DMS79 (cell line): Measurements from ENCODE around the gene PCDHGB3.
"Not testable (repeated sequence)": the region's sequence is repeated elsewhere in the genome, so short reads cannot be mapped to it uniquely, and the experiment has no call there.

ENCODE experiments used
- DNase-seq: peaks from one replicate; lab custom pipeline; 2025; lab: John Stamatoyannopoulos, UW

The PCDHGB3 gene

DNA sequence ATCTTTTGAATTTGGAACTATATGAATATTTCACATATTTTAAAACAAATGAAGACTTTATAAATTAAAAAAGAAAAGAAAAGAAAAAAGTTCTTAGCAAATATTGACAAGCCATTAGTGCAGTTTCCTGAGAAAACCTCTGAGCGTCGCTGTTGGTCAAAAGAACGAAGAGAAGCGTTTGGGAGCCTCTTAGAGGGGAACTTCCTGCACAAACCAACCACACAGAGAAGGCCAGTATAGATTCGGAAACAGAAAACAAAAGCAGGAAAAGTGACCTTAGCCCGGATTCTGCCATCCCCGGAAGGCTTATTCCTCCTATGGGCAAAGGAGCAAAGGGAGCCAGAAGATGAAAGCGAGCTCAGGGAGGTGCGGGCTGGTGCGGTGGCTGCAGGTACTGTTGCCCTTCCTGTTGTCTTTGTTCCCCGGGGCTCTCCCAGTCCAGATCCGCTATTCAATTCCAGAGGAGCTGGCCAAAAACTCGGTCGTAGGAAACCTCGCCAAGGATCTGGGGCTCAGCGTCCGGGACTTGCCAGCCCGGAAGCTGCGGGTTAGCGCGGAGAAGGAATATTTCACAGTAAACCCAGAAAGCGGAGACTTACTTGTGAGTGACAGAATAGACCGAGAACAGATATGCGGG, 10.1 kb upstream of the PCDHGB3 start, which contains the start of gene PCDHGB2:
Gene PCDHGB2, plus strand, starts transcription at position 205 of the 637 bp plus-strand sequence. Its CDS starts 142 bp downstream, at position 347.
- no peak for DNase-seq

- no peak for DNase-seq
These were observed 9.4 kb upstream of the PCDHGB3 start for GRCh38 chr5:141360685-141361084.

DNA sequence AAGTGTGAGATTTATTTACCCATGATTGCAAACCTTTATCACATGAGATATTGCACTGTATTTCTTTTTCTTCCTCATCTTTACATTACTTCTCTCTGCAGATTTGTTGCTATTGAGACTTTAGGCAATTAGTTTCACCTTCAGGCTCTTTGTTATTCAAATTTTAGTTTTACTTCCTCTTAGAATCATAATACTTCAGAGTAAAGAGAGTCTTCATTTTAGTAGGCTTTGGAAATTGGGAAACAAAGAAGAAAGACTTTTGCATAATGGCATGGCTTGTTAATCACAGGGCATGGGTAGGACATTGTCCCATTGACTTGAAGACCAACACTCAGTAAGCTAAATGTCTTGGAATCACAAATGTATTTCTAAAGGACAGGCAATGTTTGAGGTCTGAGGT, 7.3 kb upstream of the PCDHGB3 start:
- DNase-seq: no peak

DNA sequence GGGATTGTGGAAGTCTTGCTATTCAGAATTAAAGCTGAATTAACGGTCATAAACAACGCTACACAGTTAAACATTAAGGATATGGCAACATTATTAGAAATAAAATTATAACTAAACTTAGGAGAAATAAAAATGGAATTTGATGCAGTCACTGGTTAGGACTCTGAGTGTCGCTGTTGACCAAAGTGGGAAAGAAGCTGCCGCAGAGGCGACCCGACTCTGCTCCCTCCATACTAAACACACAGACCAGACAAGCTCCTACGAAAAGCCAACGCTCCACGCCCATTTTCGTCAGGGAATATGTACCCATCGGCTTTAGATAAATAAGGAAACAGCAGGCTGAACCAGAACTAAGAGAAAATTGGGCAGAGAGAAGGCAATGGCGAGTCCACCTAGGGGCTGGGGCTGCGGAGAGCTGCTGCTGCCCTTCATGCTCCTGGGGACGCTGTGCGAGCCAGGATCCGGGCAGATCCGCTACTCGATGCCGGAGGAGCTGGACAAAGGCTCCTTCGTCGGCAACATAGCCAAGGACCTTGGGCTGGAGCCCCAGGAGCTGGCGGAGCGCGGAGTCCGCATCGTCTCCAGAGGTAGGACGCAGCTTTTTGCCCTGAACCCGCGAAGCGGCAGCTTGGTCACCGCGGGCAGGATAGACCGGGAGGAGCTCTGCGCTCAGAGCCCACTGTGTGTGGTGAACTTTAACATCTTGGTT, 5.9 kb upstream of the PCDHGB3 start, which contains the start of gene PCDHGA5:
Gene PCDHGA5, plus strand, starts transcription at position 211 of the 709 bp plus-strand sequence. Its CDS starts 169 bp downstream, at position 380.
- DNase-seq: no peak

DNA sequence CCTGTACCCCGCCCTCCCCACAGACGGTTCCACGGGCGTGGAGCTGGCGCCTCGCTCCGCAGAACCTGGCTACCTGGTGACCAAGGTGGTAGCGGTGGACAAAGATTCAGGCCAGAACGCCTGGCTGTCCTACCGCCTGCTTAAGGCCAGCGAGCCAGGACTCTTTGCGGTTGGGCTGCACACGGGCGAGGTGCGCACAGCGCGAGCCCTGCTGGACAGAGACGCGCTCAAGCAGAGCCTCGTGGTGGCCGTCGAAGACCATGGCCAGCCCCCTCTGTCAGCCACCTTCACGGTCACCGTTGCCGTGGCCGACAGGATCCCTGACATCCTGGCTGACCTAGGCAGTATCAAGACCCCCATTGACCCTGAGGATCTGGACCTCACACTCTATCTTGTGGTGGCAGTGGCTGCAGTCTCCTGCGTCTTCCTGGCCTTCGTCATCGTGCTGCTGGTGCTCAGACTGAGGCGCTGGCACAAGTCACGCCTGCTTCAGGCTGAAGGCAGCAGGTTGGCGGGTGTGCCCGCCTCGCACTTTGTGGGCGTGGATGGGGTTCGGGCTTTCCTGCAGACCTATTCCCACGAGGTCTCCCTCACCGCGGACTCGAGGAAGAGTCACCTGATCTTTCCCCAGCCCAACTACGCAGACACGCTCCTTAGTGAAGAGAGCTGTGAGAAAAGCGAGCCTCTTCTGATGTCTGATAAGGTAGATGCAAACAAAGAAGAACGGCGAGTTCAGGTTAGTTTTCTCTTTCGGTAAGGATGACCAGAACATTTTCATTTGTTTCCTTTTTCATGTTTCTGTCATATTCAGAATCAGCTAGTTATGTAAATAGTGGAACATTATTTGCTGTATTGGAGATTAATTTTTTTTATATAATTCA, 3.8 kb upstream of the PCDHGB3 start:
- DNase-seq: no peak

DNA sequence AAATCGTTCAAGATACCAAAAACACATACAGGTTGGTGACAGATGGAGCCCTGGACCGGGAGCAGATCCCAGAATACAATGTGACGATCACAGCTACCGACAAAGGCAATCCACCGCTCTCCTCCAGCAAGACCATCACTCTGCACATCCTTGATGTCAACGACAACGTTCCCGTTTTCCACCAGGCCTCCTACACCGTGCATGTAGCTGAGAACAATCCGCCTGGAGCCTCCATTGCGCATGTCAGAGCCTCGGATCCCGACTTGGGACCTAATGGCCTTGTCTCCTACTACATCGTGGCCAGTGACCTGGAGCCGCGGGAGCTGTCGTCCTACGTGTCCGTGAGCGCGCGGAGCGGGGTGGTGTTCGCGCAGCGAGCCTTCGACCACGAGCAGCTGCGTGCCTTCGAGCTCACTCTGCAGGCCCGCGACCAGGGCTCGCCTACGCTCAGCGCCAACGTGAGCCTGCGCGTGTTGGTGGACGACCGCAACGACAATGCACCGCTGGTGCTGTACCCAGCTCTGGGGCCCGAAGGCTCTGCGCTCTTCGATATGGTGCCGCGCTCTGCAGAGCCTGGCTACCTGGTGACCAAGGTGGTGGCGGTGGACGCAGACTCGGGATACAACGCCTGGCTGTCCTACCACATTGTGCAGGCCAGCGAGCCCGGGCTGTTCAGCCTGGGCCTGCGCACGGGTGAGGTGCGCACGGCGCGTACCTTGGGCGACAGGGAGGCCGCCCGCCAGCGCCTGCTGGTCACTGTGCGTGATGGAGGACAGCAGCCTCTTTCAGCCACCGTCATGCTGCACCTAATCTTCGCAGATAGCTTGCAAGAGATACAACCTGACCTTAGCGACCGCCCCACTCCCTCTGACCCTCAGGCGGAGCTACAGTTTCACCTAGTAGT, 1.8 kb downstream of the PCDHGB3 start:
- DNase-seq: no peak

- no peak for DNase-seq
These were observed 3.8 kb downstream of the PCDHGB3 start, which contains the start of gene PCDHGA6 for GRCh38 chr5:141373673-141374317. Gene PCDHGA6 (plus strand): TSS chr5:141373891. CDS start chr5:141374084, 193 bp downstream.

DNA sequence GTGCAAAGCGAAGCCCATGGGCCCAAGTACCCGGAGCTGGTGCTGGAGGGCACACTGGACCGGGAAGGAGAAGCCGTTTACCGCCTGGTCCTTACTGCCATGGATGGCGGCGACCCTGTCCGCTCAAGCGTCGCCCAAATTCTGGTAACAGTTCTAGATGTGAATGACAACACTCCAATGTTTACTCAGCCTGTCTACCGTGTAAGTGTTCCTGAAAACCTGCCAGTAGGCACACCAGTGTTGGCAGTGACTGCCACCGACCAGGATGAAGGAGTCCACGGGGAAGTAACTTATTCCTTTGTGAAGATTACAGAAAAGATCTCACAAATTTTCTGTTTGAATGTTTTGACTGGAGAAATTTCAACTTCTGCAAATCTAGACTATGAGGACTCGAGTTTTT, 4.6 kb downstream of the PCDHGB3 start:
- DNase-seq: no peak

DNA sequence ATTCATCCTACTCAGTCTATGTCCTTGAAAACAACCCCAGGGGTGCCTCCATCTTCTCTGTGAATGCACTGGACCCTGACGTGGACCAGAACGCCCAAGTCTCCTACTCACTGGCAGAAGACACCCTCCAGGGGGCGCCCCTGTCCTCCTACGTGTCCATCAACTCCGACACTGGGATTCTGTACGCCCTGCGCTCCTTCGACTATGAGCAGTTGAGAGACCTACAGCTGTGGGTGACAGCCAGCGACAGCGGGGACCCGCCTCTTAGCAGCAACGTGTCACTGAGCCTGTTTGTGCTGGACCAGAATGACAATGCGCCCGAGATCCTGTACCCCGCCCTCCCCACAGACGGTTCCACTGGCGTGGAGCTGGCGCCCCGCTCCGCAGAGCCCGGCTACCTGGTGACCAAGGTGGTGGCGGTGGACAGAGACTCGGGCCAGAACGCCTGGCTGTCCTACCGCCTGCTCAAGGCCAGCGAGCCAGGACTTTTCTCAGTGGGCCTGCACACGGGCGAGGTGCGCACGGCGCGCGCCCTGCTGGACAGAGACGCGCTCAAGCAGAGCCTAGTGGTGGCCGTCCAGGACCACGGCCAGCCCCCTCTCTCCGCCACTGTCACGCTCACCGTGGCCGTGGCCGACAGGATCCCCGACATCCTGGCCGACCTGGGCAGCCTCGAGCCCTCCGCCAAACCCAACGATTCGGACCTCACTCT, 5.6 kb downstream of the PCDHGB3 start:
- not testable (repeated sequence) for DNase-seq

- no peak for DNase-seq
These were observed 12.6 kb downstream of the PCDHGB3 start, which contains the start of gene PCDHGA7 for GRCh38 chr5:141382469-141383294. Gene PCDHGA7 (plus strand): TSS chr5:141382742. CDS start chr5:141382900, 158 bp downstream.

- DNase-seq: no peak
These were observed 13.3 kb downstream of the PCDHGB3 start for GRCh38 chr5:141383345-141383744.

DNA sequence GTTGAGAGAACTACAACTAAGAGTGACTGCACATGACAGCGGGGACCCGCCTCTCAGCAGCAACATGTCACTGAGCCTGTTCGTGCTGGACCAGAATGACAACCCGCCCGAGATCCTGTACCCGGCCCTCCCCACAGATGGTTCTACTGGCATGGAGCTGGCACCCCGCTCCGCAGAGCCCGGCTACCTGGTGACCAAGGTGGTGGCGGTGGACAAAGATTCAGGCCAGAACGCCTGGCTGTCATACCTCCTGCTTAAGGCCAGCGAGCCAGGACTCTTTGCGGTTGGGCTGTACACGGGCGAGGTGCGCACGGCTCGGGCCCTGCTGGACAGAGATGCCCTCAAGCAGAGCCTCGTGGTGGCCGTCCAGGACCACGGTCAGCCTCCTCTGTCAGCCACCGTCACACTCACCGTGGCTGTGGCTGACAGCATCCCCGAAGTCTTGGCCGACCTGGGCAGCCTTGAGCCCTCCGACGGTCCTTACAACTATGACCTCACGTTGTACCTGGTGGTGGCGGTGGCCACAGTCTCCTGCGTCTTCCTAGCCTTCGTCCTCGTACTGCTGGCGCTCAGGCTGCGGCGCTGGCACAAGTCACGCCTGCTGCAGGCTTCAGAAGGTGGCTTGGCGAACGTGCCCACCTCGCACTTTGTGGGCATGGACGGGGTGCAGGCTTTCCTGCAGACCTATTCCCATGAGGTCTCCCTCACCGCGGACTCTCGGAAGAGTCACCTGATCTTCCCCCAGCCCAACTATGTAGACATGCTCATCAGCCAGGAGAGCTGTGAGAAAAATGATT, 14.6 kb downstream of the PCDHGB3 start:
- DNase-seq: no peak

- not testable (repeated sequence) for DNase-seq
These were observed 17.7 kb downstream of the PCDHGB3 start, which contains the start of gene PCDHGB4 for GRCh38 chr5:141387557-141388311. Gene PCDHGB4 (plus strand): TSS chr5:141387698. CDS start chr5:141387885, 187 bp downstream.

DNA sequence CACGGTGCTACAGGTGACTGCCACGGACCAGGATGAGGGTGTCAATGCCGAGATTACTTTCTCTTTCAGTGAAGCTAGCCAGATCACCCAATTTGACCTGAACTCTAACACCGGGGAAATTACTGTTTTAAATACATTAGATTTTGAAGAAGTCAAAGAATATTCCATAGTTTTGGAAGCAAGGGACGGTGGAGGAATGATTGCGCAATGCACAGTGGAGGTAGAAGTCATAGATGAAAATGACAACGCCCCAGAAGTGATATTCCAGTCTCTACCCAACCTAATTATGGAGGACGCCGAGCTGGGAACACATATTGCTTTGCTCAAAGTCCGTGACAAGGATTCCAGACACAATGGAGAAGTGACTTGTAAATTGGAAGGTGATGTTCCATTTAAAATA, 18.6 kb downstream of the PCDHGB3 start:
- DNase-seq: no peak

DNA sequence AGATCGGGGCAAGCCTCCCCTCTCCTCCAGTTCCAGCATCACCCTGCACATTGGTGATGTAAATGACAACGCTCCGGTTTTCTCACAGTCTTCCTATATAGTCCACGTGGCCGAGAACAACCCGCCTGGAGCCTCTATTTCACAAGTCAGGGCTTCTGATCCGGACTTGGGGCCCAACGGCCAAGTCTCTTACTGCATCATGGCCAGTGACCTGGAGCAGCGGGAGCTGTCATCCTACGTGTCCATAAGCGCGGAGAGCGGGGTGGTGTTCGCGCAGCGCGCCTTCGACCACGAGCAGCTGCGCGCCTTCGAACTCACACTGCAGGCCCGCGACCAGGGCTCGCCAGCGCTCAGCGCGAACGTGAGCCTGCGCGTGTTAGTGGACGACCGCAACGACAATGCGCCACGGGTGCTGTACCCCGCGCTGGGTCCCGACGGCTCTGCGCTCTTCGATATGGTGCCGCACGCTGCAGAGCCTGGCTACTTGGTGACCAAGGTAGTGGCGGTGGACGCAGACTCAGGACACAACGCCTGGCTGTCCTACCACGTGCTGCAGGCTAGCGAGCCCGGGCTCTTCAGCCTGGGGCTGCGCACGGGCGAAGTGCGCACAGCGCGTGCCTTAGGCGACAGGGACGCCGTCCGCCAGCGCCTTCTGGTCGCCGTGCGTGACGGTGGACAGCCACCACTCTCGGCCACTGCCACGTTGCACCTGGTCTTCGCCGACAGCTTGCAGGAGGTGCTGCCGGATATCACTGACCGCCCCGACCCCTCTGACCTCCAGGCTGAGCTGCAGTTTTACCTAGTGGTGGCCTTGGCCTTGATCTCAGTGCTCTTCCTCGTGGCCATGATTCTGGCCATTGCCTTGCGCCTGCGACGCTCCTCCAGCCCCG, 19.4 kb downstream of the PCDHGB3 start:
- DNase-seq: no peak
